IPS-18c (cell line): Measurements from ENCODE around the gene AHRR.

Experiments used
- H3K4me3 ChIP-seq: 2 replicates; pipeline ENCODE4 v1.7.0; 2013; ENCODE audit warnings: low read depth, mild to moderate bottlenecking, low read length, moderate library complexity; ENCODE audit not compliant: insufficient read depth
- H3K9me3 ChIP-seq: one replicate; pipeline ENCODE4 v1.6.1; 2013; ENCODE audit warnings: mild to moderate bottlenecking, low read length, moderate library complexity; ENCODE audit not compliant: control insufficient read depth, insufficient read depth

The AHRR gene

GRCh38 chr5:422323-423232, 101.1 kb downstream of the AHRR start:
- H3K4me3 ChIP-seq: no peak overlapping the region
- no peaks in the 10 kb centered on the region for H3K9me3 ChIP-seq

- no peak overlapping the region for H3K4me3 ChIP-seq
These were observed 101.7 kb downstream of the AHRR start for GRCh38 chr5:423233-423565.

GRCh38 chr5:423626-424261, 102.2 kb downstream of the AHRR start:
- H3K9me3 ChIP-seq: no peaks in the 10 kb centered on the region
- no peak overlapping the region for H3K4me3 ChIP-seq

More at GRCh38 chr5:423233-423565, 101.7 kb downstream of the AHRR start:
- H3K9me3 ChIP-seq: no peaks in the 10 kb centered on the region

- no peaks in the 10 kb centered on the region for H3K9me3 ChIP-seq
These were observed 103.0 kb downstream of the AHRR start for GRCh38 chr5:424301-425110.

GRCh38 chr5:425714-426113, 104.2 kb downstream of the AHRR start:
- no peak overlapping the region for H3K4me3 ChIP-seq
- no peaks in the 10 kb centered on the region for H3K9me3 ChIP-seq

More at GRCh38 chr5:424301-425110, 103.0 kb downstream of the AHRR start:
- H3K4me3 ChIP-seq: no peak overlapping the region

- H3K9me3 ChIP-seq: no peaks in the 10 kb centered on the region
- no peak overlapping the region for H3K4me3 ChIP-seq
These were observed 105.0 kb downstream of the AHRR start for GRCh38 chr5:426392-426976.

GRCh38 chr5:427415-428087, 106.0 kb downstream of the AHRR start:
- no peaks in the 10 kb centered on the region for H3K9me3 ChIP-seq
- H3K4me3 ChIP-seq: no peak overlapping the region

- H3K4me3 ChIP-seq: no peak overlapping the region
- H3K9me3 ChIP-seq: no peaks in the 10 kb centered on the region
These were observed 106.7 kb downstream of the AHRR start for GRCh38 chr5:428219-428618.

- H3K4me3 ChIP-seq: no peak overlapping the region
- no peaks in the 10 kb centered on the region for H3K9me3 ChIP-seq
These were observed 107.4 kb downstream of the AHRR start for GRCh38 chr5:428754-429452.

- Histone ChIP-seq H3K4me3 (no peak overlapping the region), H3K9me3 (no peaks in the 10 kb centered on the region)
These were observed 108.1 kb downstream of the AHRR start for GRCh38 chr5:429453-430188.

GRCh38 chr5:430214-430925, 108.9 kb downstream of the AHRR start:
- no peak overlapping the region for H3K4me3 ChIP-seq
- no peaks in the 10 kb centered on the region for H3K9me3 ChIP-seq

- H3K9me3 ChIP-seq: no peaks in the 10 kb centered on the region
- H3K4me3 ChIP-seq: no peak overlapping the region
These were observed 109.6 kb downstream of the AHRR start for GRCh38 chr5:431001-431710.

- Histone ChIP-seq H3K9me3 (no peaks in the 10 kb centered on the region), H3K4me3 (no peak overlapping the region)
These were observed 110.2 kb downstream of the AHRR start for GRCh38 chr5:431711-432050.

- Histone ChIP-seq H3K4me3 (no peak overlapping the region), H3K9me3 (no peaks in the 10 kb centered on the region)
These were observed 110.8 kb downstream of the AHRR start for GRCh38 chr5:432201-432927.
